ENCODE results near the gene SPATA31D3.

- TF ChIP-seq POLR2AphosphoS5 (IDR thresholded peaks at IDR 0.05; ENCODE audit: low read depth, low read length): no peak
- TF ChIP-seq, protein P1, sequence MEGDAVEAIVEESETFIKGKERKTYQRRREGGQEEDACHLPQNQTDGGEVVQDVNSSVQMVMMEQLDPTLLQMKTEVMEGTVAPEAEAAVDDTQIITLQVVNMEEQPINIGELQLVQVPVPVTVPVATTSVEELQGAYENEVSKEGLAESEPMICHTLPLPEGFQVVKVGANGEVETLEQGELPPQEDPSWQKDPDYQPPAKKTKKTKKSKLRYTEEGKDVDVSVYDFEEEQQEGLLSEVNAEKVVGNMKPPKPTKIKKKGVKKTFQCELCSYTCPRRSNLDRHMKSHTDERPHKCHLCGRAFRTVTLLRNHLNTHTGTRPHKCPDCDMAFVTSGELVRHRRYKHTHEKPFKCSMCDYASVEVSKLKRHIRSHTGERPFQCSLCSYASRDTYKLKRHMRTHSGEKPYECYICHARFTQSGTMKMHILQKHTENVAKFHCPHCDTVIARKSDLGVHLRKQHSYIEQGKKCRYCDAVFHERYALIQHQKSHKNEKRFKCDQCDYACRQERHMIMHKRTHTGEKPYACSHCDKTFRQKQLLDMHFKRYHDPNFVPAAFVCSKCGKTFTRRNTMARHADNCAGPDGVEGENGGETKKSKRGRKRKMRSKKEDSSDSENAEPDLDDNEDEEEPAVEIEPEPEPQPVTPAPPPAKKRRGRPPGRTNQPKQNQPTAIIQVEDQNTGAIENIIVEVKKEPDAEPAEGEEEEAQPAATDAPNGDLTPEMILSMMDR (IDR thresholded peaks at IDR 0.05): no peak
These were observed 37.3 kb downstream of the SPATA31D3 start for GRCh38 chr9:81980568-81980967.
